A549 (cell line): Measurements from ENCODE around the gene PITPNM1. TPM values are rescaled to one million over a fixed set of nuclear protein-coding genes. Genes with fewer than 3 reads are reported as not detected.

Experiments
- ATAC-seq, 2 experiments: fragments of 200-7000 bp in 1 of 2; fragments of >200 bp in 1 of 2; cut with Nextera tagmentation in 1 of 2; cut with Tn5 transposase in 1 of 2; 3 replicates each; pipeline versions ENCODE4 v1.8.0 to v1.9.1; 2018 to 2020; ENCODE audit warnings: mild to moderate bottlenecking in 1 of 2, moderate library complexity in 1 of 2
- CTCF ChIA-PET: fragments of 300-600 bp; sonication (Branson Sonifier 250); formaldehyde crosslinking; extraction: SDS; loops from one replicate; lab custom pipeline; 2021; ENCODE audit warnings: antibody characterized with exemption, inconsistent platforms; lab: Yijun Ruan, JAX
- POLR2A ChIA-PET: fragments of 350-600 bp; formaldehyde crosslinking; extraction: SDS; loops from one replicate; lab custom pipeline; 2021; ENCODE audit warnings: antibody characterized with exemption, inconsistent platforms; lab: Yijun Ruan, JAX
- DNase-seq, 2 experiments: peaks; one replicate each; pipeline versions ENCODE4 v3.0.0 to v3.0.0-alpha.2; 2011 to 2016; ENCODE audit warnings: low read depth in 1 of 2, low spot score in 1 of 2
- FAIRE-seq: peaks from 2 replicates; lab custom pipeline; 2011; peaks lifted over from hg19 to GRCh38; lab: Jason Lieb, UNC
- H3K27ac ChIP-seq, 2 experiments: fragments of >200 bp; sonication (Bioruptor Twin); formaldehyde crosslinking; 3 replicates each; pipeline ENCODE4 v1.5.1; 2016 to 2017
- H3K4me1 ChIP-seq: fragments of >200 bp; sonication (Bioruptor Twin); formaldehyde crosslinking; 3 replicates; pipeline ENCODE4 v1.6.1; 2016
- H3K4me2 ChIP-seq: fragments of >200 bp; sonication (Bioruptor Twin); formaldehyde crosslinking; 3 replicates; pipeline ENCODE4 v1.6.1; 2016
- H3K4me3 ChIP-seq: fragments of >200 bp; sonication (Bioruptor Twin); formaldehyde crosslinking; 3 replicates; pipeline ENCODE4 v1.5.1; 2016
- H3K9me3 ChIP-seq: fragments of >200 bp; sonication (Bioruptor Twin); formaldehyde crosslinking; 3 replicates; pipeline ENCODE4 v1.6.1; 2016
- CBX8 ChIP-seq: fragments of 200-600 bp; sonication (generic); IDR thresholded peaks from 2 replicates; pipeline ENCODE4 v1.6.1; 2016
- CEBPB ChIP-seq, 2 experiments: fragments of >200 bp in 1 of 2; sonication (Bioruptor Twin) in 1 of 2; formaldehyde crosslinking in 1 of 2; IDR thresholded peaks; 2 replicates each; pipeline ENCODE4 v1.6.1; 2012 to 2016
- E2F6 ChIP-seq: IDR thresholded peaks from 2 replicates; pipeline ENCODE4 v1.6.1; 2012; ENCODE audit warnings: low read depth, borderline replicate concordance
- EHF ChIP-seq: fragments of 250-450 bp; sonication (Bioruptor Pico); IDR thresholded peaks from 2 replicates; pipeline ENCODE4 v1.5.0; 2020; ENCODE audit warnings: mild to moderate bottlenecking
- EHMT2 ChIP-seq: fragments of 200-600 bp; sonication (generic); IDR thresholded peaks from 2 replicates; pipeline ENCODE4 v1.6.1; 2016; ENCODE audit warnings: antibody characterized with exemption, low read depth, mild to moderate bottlenecking, moderate library complexity
- ESRRA ChIP-seq: fragments of 150-350 bp; IDR thresholded peaks from 2 replicates; pipeline ENCODE4 v1.6.1; 2014; ENCODE audit warnings: mild to moderate bottlenecking, low read length, borderline replicate concordance
- FOSB ChIP-seq: fragments of 250-450 bp; sonication (Bioruptor Pico); IDR thresholded peaks from 2 replicates; pipeline ENCODE4 v1.5.0; 2020; ENCODE audit warnings: mild to moderate bottlenecking, moderate library complexity
- FOXS1 ChIP-seq: fragments of 250-450 bp; sonication (Bioruptor Pico); IDR thresholded peaks from 2 replicates; pipeline ENCODE4 v1.5.0; 2020; ENCODE audit warnings: mild to moderate bottlenecking, moderate library complexity
- HDAC2 ChIP-seq: fragments of 200-600 bp; sonication (generic); IDR thresholded peaks from 2 replicates; pipeline ENCODE4 v1.6.1; 2016
- HOXA7 ChIP-seq: fragments of 250-450 bp; sonication (Bioruptor Pico); IDR thresholded peaks from 2 replicates; pipeline ENCODE4 v1.5.0; 2020; ENCODE audit warnings: mild to moderate bottlenecking, moderate library complexity
- HOXB13 ChIP-seq: fragments of 250-450 bp; sonication (Bioruptor Pico); IDR thresholded peaks from 2 replicates; pipeline ENCODE4 v1.5.0; 2020; ENCODE audit warnings: low read depth, mild to moderate bottlenecking, moderate library complexity
- HOXB5 ChIP-seq: fragments of 250-450 bp; sonication (Bioruptor Pico); IDR thresholded peaks from 2 replicates; pipeline ENCODE4 v1.5.0; 2020; ENCODE audit warnings: mild to moderate bottlenecking, moderate library complexity
- JUN ChIP-seq, 2 experiments: fragments of >200 bp; sonication (Bioruptor Twin); formaldehyde crosslinking; IDR thresholded peaks; 2 replicates in 1 of 2; 3 replicates in 1 of 2; pipeline ENCODE4 v1.6.1; 2016 to 2017
- JUNB ChIP-seq: fragments of >200 bp; sonication (Bioruptor Twin); formaldehyde crosslinking; IDR thresholded peaks from 2 replicates; pipeline ENCODE4 v1.6.1; 2016
- MAFK ChIP-seq: fragments of 450-650 bp; IDR thresholded peaks from 2 replicates; pipeline ENCODE4 v1.6.1; 2014; ENCODE audit not compliant: partially characterized antibody
- MYC ChIP-seq: IDR thresholded peaks from 2 replicates; pipeline ENCODE4 v1.6.1; 2012; ENCODE audit warnings: mild to moderate bottlenecking, inconsistent platforms, low read length, improper control_type of control experiment, borderline replicate concordance
- NFE2L2 ChIP-seq: fragments of 150-350 bp; conservative IDR thresholded peaks from 2 replicates; pipeline ENCODE4 v1.6.1; 2014; ENCODE audit warnings: low read length
- NR3C1 ChIP-seq: fragments of >200 bp; sonication (Bioruptor Twin); formaldehyde crosslinking; IDR thresholded peaks from 3 replicates; pipeline ENCODE4 v1.6.1; 2017
- PBX3 ChIP-seq: IDR thresholded peaks from 2 replicates; pipeline ENCODE4 v1.6.1; 2012
- SMC3 ChIP-seq: fragments of >200 bp; sonication (Bioruptor Twin); formaldehyde crosslinking; IDR thresholded peaks from 3 replicates; pipeline ENCODE4 v1.6.1; 2018; ENCODE audit warnings: inconsistent platforms
- TFCP2L1 ChIP-seq: fragments of 250-450 bp; sonication (Bioruptor Pico); IDR thresholded peaks from 2 replicates; pipeline ENCODE4 v1.5.0; 2021; ENCODE audit warnings: mild to moderate bottlenecking
- ZFP36 ChIP-seq: fragments of 450-650 bp; IDR thresholded peaks from 2 replicates; pipeline ENCODE4 v1.6.1; 2014; ENCODE audit warnings: borderline replicate concordance; ENCODE audit not compliant: partially characterized antibody
- ZNF302 ChIP-seq: fragments of 250-450 bp; sonication (Bioruptor Pico); IDR thresholded peaks from 2 replicates; pipeline ENCODE4 v1.9.0; 2021; ENCODE audit warnings: inconsistent platforms, mild to moderate bottlenecking, moderate library complexity
- WGBS: methylation state at CpG from one replicate; pipeline ENCODE4 v1.1.6; 2017; ENCODE audit errors: missing lambda C conversion rate; 5-methylcytosine and 5-hydroxymethylcytosine counted together
- polyA plus RNA-seq, 4 experiments: library from polyadenylated mRNA; depleted of rRNA in 3 of 4; stranded (reverse); fragments of >200 nt; fragmentation: RNase III in 1 of 4; extraction: RNeasy Plus Mini Kit Qiagen cat#74134 plus additional on column Dnase treatment in 1 of 4; gene quantifications; 2 replicates in 3 of 4; 3 replicates in 1 of 4; pipeline ENCODE4 v1.2.3, GENCODE V29; 2011 to 2017
- TF ChIP-seq, protein P1 (sequence below): fragments of 250-450 bp; sonication (Bioruptor Pico); IDR thresholded peaks from 2 replicates; pipeline ENCODE4 v1.5.0; 2021; ENCODE audit warnings: mild to moderate bottlenecking, moderate library complexity, borderline replicate concordance

Gene PITPNM1
- polyA plus RNA-seq, 2 of the 4 experiments (the other 2 are of a cell fraction): 14.2 to 42.0 TPM

DNA sequence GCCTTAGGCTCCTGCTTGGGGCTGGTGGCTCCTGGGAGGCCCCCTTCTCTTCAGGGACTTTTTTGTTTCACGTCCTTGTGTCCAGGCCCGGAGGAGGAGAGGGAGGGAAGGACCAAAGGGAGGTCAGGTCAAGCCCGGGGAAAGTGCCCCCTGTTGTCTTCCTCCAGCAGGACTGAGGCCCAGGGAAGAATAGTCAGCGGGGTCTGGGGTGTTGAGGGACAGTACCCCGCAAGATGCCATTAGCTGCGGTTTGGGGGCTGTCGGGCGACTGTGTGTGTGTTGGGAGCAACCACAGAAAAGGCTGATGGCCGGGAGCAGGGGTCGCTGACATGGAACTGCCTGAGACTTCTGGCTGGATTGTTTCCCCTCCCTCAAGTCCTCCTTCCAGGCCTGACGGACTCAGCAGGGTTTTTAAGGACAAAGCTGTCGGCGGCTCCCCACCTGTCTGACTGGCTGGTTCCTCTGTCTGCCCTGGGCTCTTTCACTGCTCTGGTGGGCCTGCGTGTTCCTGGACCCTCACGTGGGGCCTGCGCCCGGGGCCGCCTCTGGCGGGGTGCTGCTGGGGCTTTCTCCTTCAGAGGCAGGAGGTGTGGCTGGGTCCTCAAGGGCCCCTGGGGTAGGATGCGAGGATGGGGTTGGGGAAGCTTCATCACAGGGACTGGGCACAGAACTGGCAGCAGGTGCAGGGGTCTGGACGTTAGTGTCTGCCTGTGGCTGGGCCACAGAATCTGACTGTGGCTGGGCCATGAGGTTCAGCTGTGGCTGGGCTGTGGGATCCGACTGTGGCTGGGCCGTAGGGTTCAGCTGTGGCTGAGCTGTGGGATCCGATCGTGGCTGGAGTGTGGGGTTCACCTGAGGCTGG is 54.1 kb downstream of the PITPNM1 start:
- WGBS: 87% methylated on average over 25 of the region's 25 CpGs
- Histone ChIP-seq H3K4me2 (no peak overlapping the region), H3K9me3 (no peaks in the 10 kb centered on the region), H3K4me3 (no peak overlapping the region), H3K4me1 (no peaks in the 10 kb centered on the region), H3K27ac (no peak overlapping the region)
- DNase-seq (no peak), FAIRE-seq (no peak), ATAC-seq (peak in 1 of 2 experiments; percentile 9; a peak in 1 of 6 replicates)
- POLR2A ChIA-PET: no interaction called here
- TF ChIP-seq PBX3 (no peak), JUNB (no peak), NR3C1 (no peak), EHF (no peak), ESRRA (no peak), E2F6 (no peak), NFE2L2 (no peak), FOXS1 (CRISPR knock-in tag) (no peak), CBX8 (no peak), SMC3 (no peak), TFCP2L1 (CRISPR knock-in tag) (no peak)
- CTCF ChIA-PET: interaction anchor here (0.6 to 2.5 kb wide), 7 partner anchors 10 to 68 kb away, joined by 3 to 12 read pairs (median 4); no protein-coding TSS in a partner anchor

- no peak for FAIRE-seq
- peaks cover 4% of the 10 kb centered on the region; the same call in 2 of the 3 replicates for H3K4me1 ChIP-seq
- no peaks in the 10 kb centered on the region for H3K9me3 ChIP-seq
- 81% methylated on average over 9 of the region's 9 CpGs for WGBS
- H3K4me2 ChIP-seq: no peak overlapping the region
- no peak for ATAC-seq
- ChIA-PET POLR2A (no interaction called here), CTCF (interaction anchor here (0.6 to 2.1 kb wide), 5 partner anchors 10 to 1738 kb away, joined by 3 to 11 read pairs (median 3); no protein-coding TSS in a partner anchor)
- no peak for DNase-seq
- no peak for TF ChIP-seq MYC
- TF ChIP-seq MAFK: peak; percentile 71
- no peak for TF ChIP-seq ZFP36
- TF ChIP-seq ZNF302: no peak
- TF ChIP-seq CEBPB (IDR thresholded peaks at IDR 0.05): no peak
- TF ChIP-seq HOXB13 (CRISPR knock-in tag): no peak
- no peak for TF ChIP-seq HDAC2
- H3K4me3 ChIP-seq: no peak overlapping the region
- H3K27ac ChIP-seq: no peak overlapping the region
Measured at GRCh38 chr11:67449116-67449844, 55.9 kb downstream of the PITPNM1 start.

- WGBS: 82% methylated on average over 7 of the region's 7 CpGs
- POLR2A ChIA-PET: no interaction called here
- Histone ChIP-seq H3K4me1 (peaks cover 8% of the 10 kb centered on the region; the same call in 2 of the 3 replicates), H3K4me2 (no peak overlapping the region), H3K9me3 (no peaks in the 10 kb centered on the region), H3K27ac (no peak overlapping the region), H3K4me3 (no peak overlapping the region)
- FAIRE-seq (no peak), ATAC-seq (no peak), DNase-seq (no peak)
- CTCF ChIA-PET: interaction anchor here (2.1 kb wide), 1 partner anchor 11 kb away, joined by 11 read pairs; no protein-coding TSS in a partner anchor
- no peak for TF ChIP-seq FOXS1 (CRISPR knock-in tag)
- TF ChIP-seq HOXB5: no peak
- TF ChIP-seq HOXA7: no peak
- TF ChIP-seq EHMT2: no peak
- TF ChIP-seq PBX3: no peak
- no peak for TF ChIP-seq ZNF302
- TF ChIP-seq E2F6: no peak
- TF ChIP-seq HOXB13 (CRISPR knock-in tag): no peak
- TF ChIP-seq NR3C1: no peak
- TF ChIP-seq JUN (IDR thresholded peaks at IDR 0.05): no peak
- TF ChIP-seq FOSB (CRISPR knock-in tag): no peak
- TF ChIP-seq, protein P1, sequence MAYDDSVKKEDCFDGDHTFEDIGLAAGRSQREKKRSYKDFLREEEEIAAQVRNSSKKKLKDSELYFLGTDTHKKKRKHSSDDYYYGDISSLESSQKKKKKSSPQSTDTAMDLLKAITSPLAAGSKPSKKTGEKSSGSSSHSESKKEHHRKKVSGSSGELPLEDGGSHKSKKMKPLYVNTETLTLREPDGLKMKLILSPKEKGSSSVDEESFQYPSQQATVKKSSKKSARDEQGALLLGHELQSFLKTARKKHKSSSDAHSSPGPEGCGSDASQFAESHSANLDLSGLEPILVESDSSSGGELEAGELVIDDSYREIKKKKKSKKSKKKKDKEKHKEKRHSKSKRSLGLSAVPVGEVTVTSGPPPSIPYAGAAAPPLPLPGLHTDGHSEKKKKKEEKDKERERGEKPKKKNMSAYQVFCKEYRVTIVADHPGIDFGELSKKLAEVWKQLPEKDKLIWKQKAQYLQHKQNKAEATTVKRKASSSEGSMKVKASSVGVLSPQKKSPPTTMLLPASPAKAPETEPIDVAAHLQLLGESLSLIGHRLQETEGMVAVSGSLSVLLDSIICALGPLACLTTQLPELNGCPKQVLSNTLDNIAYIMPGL: no peak
Measured at GRCh38 chr11:67448220-67448609, 56.9 kb downstream of the PITPNM1 start.
